HG02840 (cell line): ENCODE data around the gene GLIPR1L2.
"Not testable (repeated sequence)": the region's sequence is repeated elsewhere in the genome, so short reads cannot be mapped to it uniquely, and the experiment has no call there.

Source experiments
- ATAC-seq: cut with Tn5 transposase; IDR thresholded peaks from one replicate; pipeline ENCODE4 v1.9.1; 2021; ENCODE audit warnings: mild to moderate bottlenecking, moderate library complexity, moderate number of reproducible peaks; ENCODE audit not compliant: unreplicated experiment, low FRiP score

Gene GLIPR1L2

DNA sequence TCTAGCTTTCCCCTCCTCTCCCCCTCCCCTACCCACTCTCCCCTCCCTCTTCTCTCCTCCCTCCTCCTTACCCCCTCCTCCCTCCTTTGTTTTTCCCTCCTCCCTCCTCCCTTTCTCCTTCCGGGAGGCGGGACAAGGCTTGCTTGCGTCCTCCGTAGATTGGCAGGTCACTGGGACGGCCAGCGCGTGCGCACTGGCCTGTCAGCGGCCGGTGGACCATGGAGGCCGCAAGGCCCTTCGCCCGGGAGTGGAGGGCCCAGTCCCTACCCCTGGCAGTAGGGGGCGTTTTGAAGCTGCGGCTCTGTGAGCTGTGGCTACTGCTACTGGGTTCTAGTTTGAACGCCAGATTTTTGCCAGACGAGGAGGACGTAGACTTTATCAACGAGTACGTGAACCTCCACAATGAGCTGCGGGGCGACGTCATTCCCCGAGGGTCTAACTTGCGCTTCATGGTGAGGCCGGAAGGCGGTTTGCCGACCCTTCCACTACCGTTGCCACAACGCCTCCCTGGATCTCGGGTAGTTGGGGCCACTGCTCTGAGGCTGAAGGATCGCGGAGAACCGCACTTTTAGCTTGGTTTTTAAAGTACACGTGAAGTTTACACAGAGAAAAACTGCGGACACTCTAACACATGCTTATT lies at the start of gene GLIPR1L2:
Gene GLIPR1L2, plus strand, starts transcription at position 191 of the 640 bp plus-strand sequence. Its CDS starts 28 bp downstream, at position 219.
- ATAC-seq, result peak; percentile 99

DNA sequence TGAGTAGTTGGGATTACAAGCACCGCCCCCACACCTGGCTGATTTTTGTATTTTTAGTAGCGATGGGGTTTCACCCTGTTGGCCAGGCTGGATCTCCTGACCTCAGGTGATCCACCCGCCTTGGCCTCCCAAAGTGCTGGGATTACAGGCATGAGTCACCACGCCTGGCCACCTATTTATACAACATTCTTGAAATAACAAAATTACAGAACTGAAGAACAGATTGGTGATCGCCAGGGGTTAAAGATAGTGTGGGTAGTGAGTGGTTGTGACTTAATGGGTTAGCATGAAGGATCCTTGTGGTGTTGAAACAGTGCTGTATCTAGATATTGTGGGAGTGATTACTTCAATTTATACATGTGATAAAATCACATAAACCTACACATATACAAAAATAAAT lies 49.0 kb upstream of the GLIPR1L2 start:
- ATAC-seq, result no peak

DNA sequence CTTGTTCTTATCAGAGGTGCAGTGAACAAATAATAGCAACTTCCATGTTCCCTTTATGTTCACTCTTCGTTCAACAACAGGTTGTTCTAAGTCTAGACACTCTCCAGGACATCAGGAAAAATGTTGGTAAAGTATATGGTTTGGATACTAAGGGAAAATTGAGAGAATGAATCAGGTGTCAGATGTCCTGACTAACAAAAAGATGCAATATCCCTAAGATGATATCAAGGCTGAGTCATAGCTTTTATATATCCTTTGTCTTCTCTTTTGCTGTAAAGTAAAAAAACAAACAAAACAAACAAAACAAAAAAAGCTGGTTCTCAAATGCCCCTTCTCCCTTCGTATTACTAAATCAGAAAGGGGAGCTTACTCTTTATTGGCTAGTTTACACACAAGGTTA lies 45.4 kb upstream of the GLIPR1L2 start:
- ATAC-seq, result no peak

GRCh38 chr12:75346215-75346614 lies 44.7 kb upstream of the GLIPR1L2 start:
- ATAC-seq, result not testable (repeated sequence)

- ATAC-seq, result no peak
These were observed 40.9 kb upstream of the GLIPR1L2 start for GRCh38 chr12:75349946-75350345.

- no peak for ATAC-seq
These were observed 40.5 kb upstream of the GLIPR1L2 start for GRCh38 chr12:75350413-75350812.

- ATAC-seq, result no peak
These were observed 36.9 kb upstream of the GLIPR1L2 start for GRCh38 chr12:75354011-75354410.

DNA sequence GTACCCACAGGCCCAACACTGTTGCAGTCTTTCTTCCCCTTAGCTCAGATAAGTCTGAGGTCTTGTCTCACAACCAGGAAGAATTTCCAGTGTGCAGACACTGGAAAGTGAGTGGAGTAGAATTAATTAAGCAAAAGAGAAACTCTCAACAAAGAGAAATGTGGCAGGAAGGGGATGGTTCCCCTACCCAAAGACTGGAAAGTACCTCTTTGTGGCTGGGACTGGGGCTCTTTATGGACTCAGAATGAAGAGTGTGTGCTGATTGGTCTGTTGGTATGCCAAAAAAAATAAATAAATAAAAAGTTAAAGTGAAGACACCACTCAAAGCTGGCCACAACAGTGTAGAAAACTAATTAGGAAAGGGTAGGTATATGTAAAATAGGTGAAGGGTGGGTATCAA lies 30.0 kb upstream of the GLIPR1L2 start:
- no peak for ATAC-seq

- ATAC-seq, result no peak
These were observed 29.5 kb upstream of the GLIPR1L2 start for GRCh38 chr12:75361408-75361807.

- ATAC-seq, result no peak
These were observed 26.0 kb upstream of the GLIPR1L2 start for GRCh38 chr12:75364919-75365318.

GRCh38 chr12:75366629-75367028 lies 24.3 kb upstream of the GLIPR1L2 start:
- no peak for ATAC-seq

GRCh38 chr12:75374971-75375370 lies 15.9 kb upstream of the GLIPR1L2 start:
- ATAC-seq, result no peak

- no peak for ATAC-seq
These were observed 12.5 kb upstream of the GLIPR1L2 start for GRCh38 chr12:75378354-75378753.

GRCh38 chr12:75389061-75389460 lies 1.8 kb upstream of the GLIPR1L2 start:
- no peak for ATAC-seq

- ATAC-seq, result no peak
These were observed 1.2 kb upstream of the GLIPR1L2 start for GRCh38 chr12:75389706-75390105.

GRCh38 chr12:75390156-75390898 lies 562 bp upstream of the GLIPR1L2 start:
- ATAC-seq, result peak; percentile 1

- no peak for ATAC-seq
These were observed 13.3 kb downstream of the GLIPR1L2 start for GRCh38 chr12:75404231-75404630.

DNA sequence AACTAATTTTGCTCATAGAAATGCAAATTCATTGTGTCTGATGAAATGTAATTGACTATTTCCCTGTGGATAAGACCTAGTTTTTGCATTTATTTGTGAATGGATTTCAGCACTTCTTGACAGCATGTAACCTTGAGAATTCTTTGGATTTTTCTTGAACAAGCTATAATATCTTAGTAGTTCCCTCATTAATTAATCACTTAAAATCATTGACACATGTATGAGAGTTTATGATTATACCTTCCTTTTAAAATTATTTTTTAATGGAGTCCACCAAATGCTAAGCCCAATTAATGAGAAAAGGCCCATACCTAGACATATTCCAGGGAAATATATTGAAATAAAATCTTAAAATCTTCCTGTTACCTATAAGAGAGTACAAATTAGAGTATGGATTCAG lies 16.8 kb downstream of the GLIPR1L2 start:
- no peak for ATAC-seq

DNA sequence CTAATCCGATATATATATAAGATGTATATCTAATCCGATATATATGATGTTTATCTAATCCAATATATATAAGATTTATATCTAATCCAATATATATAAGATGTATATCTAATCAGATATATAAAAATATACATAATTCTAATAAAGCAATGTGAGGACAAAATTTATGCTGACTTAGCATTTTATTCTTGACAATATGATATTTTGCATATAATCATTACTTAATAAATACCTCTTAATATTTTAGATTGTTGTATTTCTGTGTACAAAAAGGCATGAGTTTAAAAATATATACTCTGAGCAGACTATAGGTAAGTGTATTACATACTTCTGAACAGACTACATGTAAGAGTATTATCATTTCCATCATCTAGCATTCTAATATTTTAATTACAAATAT lies 18.9 kb downstream of the GLIPR1L2 start:
- no peak for ATAC-seq

DNA sequence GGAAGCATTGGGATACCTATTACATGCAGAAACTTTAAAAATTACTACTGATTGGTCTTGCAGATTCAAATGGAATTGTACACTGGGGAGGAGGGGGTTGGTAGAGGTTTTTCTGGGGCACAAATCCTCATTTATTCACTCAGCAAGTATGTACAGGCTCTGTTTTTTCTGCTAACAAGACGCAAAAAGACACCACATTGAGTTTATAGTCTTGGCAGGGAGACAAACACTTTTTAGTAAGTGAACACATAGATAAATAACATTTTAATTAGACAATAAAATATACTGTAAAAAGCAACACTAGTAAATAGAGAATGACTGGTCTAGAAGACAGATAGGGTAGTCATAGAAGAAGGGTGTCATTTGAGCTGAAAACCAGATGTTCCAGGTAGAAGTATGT lies 23.8 kb downstream of the GLIPR1L2 start:
- no peak for ATAC-seq

DNA sequence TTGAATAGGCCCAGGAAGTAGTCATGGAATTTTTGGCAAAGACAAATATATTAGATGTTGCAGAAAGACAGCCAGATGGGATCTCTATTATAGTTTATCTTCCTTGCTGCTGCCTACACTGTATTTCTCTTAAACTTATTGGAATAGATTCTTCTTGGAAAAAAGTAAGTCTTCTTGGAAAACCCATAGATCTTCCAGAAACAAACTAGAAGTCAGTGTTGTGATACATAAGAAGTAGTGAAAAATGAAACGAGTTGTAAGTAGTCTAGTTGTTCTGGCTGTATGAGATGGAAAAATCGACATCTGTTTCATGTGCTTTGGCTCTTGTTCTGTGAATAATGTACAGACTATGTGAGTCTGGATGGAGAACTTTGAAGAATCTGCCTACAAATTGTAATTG lies 29.0 kb downstream of the GLIPR1L2 start:
- no peak for ATAC-seq

GRCh38 chr12:75427491-75427890 lies 36.6 kb downstream of the GLIPR1L2 start:
- ATAC-seq, result no peak
